HepG2 (cell line): Measurements from ENCODE around the gene TMEM125.

ENCODE experiments used
- IRF2 ChIP-seq: IDR thresholded peaks from 2 replicates; pipeline ENCODE4 v1.6.1; 2018; ENCODE audit warnings: missing genetic modification reagents, missing compliant biosample characterization
- ZNF280B ChIP-seq: sonication (generic); formaldehyde crosslinking; IDR thresholded peaks from 2 replicates; pipeline ENCODE4 v1.5.0; 2020; ENCODE audit warnings: missing genetic modification reagents, mild to moderate bottlenecking, borderline replicate concordance
- ZNF629 ChIP-seq: sonication (generic); formaldehyde crosslinking; conservative IDR thresholded peaks from 2 replicates; pipeline ENCODE4 v1.5.0; 2020; ENCODE audit warnings: missing genetic modification reagents

GRCh38 chr1:43300378-43301094 is 30.8 kb downstream of the TMEM125 start, which contains the start of gene TIE1:
- TF ChIP-seq ZNF280B (CRISPR knock-in tag) (no peak), IRF2 (CRISPR knock-in tag) (no peak), ZNF629 (CRISPR knock-in tag) (no peak)
